Measurements from ENCODE around the gene ENTPD7.

DNA sequence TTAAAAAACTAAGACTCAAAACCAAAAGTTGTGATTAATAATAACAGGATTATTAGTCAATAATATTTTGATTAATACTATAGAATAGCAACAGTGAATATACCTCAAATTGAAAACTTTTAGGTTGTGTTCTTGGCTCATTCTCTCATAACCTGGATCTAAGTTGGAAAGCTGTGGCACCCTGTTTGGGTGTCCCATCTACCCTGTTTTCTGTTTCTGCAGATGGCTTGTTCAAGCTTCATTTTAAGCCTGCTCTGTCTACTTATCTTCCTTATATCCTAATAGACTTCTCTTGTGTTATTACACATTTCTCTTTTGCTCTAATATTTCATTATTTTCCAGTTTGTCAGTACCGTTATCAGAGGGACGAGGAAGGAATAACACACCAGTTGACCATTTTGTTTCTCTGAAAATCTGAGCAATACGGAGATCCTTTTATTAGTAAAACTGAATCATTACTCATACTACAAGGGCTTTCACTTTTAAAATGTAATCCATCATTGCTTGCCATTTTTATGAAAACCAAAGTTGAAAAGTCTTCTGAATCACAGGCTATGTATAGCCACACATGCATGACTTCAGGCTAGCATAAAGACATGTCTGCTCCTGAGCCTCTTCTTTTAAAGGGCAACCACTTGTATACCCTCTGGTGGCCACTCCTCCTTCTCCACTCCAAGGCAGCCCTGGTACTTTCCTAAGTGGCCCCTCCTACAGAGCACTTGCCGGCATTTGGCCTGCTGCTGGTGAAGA, 50.3 kb downstream of the ENTPD7 start:
- no peak for TF ChIP-seq POLR2A (IDR thresholded peaks at IDR 0.05; ENCODE audit: low read length)
- no peak for TF ChIP-seq GATA1 (IDR thresholded peaks at IDR 0.05; ENCODE audit: low read depth, low read length)

Measured in erythroblast (primary cell).